ENCODE measurements around the gene RBM44.

RBM44 gene

DNA sequence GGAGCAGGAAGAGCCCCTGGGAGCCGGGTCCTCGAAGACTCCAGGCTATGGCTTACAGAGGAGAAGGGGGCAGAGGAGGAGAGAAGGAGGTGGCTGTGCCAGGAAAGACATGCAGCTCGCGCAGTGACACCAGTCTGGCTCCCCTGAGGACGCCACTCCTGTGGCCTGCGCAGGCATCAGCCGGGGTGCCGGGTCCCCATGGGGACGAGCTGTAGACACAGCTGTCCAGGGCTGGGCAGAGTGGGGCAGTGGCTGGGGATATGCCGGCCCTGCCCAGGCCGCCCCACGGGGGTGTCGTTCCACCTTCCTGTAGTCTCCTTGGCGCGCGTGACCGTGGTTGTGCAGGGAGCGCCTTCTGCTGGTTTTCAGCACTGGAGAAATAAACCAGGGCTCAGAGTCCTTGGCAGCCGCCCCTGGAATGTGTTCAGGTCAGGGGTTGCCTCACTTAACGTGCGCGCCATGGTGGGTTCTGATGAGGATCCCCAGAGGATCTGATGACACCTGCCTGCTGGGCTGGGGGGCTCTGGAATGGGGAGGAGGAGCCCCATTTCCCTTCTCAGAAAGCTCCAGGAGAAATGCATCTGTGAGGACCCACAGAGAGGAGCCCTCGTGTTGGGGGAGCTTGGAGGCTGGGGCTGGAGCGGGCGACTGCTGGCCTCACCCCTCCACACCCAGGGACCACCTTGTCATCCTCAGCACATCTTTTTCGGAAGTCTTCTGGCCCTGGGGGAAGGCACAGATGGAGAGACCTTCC, 87.5 kb downstream of the RBM44 start:
- Histone ChIP-seq H3K4me3 (ENCODE audit: insufficient read depth, low read depth, low read length) (no peak overlapping the region), H3K4me1 (ENCODE audit: control insufficient read depth, insufficient read depth, low read length) (no peaks in the 10 kb centered on the region), H3K27me3 (ENCODE audit: control insufficient read depth, insufficient read depth, low read length, poor library complexity, severe bottlenecking) (no peaks in the 10 kb centered on the region), H3K27ac (ENCODE audit: insufficient read depth, low read depth, low read length, poor library complexity, severe bottlenecking) (no peak overlapping the region), H3K9me3 (ENCODE audit: control insufficient read depth, low read length) (no peaks in the 10 kb centered on the region), H3K36me3 (ENCODE audit: control insufficient read depth, insufficient read depth, low read length) (no peaks in the 10 kb centered on the region)
- 92 to 95% methylated on average over 26 of the region's 26 CpGs for WGBS, 2 experiments

DNA sequence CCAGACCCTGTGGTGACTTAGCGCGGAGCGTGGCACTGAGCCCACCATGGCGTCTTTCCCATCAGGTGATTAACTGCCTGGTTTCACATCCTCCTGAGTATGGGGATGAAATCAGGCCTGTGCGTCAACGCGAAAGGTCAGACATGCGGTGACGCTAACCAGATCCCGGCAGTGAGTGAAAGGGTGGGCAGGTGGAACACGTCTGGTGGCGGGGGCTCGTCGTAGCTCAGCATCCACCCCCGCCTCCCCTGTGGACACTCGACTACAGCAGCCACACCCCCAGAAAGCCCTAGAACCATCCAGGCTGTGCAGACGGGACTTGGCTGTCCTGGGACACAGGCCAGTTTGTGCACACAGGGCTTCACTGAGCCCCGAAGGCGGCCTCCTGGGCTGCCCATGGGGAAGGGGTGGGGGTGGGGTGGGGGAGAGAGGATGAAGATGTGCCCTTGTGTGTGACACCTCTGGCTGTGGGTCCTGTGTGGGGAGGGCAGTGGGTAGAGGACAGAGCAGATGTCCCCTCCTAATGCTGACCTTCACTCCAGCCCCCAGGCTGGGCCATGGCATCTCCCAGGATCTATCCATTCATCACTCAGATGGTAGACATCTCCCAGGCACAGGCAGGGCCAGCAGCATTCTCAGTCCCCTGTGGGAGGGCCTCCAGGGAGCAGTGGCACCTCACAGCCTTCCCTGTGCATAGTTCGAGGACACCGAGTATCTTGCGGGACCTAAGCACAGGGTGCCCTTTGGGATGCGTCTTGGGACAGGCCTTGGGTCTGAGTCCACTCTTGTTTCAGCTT, 88.3 kb downstream of the RBM44 start:
- Histone ChIP-seq H3K4me1 (ENCODE audit: control insufficient read depth, insufficient read depth, low read length) (no peaks in the 10 kb centered on the region), H3K36me3 (ENCODE audit: control insufficient read depth, insufficient read depth, low read length) (no peaks in the 10 kb centered on the region), H3K27ac (ENCODE audit: insufficient read depth, low read depth, low read length, poor library complexity, severe bottlenecking) (no peak overlapping the region), H3K27me3 (ENCODE audit: control insufficient read depth, insufficient read depth, low read length, poor library complexity, severe bottlenecking) (no peaks in the 10 kb centered on the region), H3K4me3 (ENCODE audit: insufficient read depth, low read depth, low read length) (no peak overlapping the region), H3K9me3 (ENCODE audit: control insufficient read depth, low read length) (no peaks in the 10 kb centered on the region)
- 95 to 96% methylated on average over 23 of the region's 23 CpGs for WGBS, 2 experiments

DNA sequence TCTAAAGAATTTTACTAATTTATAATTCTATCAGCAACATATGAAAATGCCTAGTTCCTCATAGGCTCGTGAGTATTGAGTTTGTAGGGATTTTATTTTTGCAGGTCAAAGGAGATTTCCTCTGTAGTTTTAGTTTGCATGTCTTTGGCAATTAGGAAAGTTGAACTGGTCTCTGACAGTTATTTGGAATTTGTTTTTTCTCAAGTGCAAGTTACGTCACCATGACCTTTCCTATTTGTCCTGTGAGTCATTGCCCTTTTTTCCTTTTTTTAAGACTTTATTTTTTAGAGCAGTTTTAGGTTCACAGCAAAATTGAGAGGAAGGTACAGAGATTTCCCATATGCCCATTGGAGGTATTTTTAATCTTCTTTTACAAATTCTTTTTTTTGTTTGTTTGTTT, 89.8 kb downstream of the RBM44 start:
- no peaks in the 10 kb centered on the region for H3K4me1 ChIP-seq (ENCODE audit: control insufficient read depth, insufficient read depth, low read length)
- H3K27ac ChIP-seq (ENCODE audit: insufficient read depth, low read depth, low read length, poor library complexity, severe bottlenecking): no peak overlapping the region
- WGBS, 2 experiments: 88 to 95% methylated on average over 2 of the region's 2 CpGs
- H3K27me3 ChIP-seq (ENCODE audit: control insufficient read depth, insufficient read depth, low read length, poor library complexity, severe bottlenecking): no peaks in the 10 kb centered on the region
- H3K36me3 ChIP-seq (ENCODE audit: control insufficient read depth, insufficient read depth, low read length): no peaks in the 10 kb centered on the region
- H3K4me3 ChIP-seq (ENCODE audit: insufficient read depth, low read depth, low read length): no peak overlapping the region
- H3K9me3 ChIP-seq (ENCODE audit: control insufficient read depth, low read length): no peaks in the 10 kb centered on the region

DNA sequence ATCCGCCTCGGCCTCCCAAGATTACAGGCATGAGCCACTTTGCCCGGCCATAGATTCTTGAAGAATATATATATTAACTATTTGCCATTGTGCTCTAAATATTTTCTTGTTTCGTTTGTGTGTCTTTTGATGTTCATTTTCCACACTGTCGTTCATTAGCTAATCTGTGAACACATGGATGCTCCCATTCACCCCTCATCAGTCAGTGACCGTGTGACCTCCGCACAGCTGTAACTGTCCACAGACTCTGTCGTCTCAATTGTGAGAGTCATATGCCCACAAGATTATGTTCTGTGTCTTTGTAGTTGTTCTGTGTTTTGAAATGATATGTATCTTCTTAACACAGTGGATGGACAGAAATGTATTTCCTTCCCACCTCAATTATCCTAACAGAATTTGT, 90.4 kb downstream of the RBM44 start:
- H3K36me3 ChIP-seq (ENCODE audit: control insufficient read depth, insufficient read depth, low read length): no peaks in the 10 kb centered on the region
- WGBS, 2 experiments: 93% methylated on average over 7 to 8 of the region's 8 CpGs

DNA sequence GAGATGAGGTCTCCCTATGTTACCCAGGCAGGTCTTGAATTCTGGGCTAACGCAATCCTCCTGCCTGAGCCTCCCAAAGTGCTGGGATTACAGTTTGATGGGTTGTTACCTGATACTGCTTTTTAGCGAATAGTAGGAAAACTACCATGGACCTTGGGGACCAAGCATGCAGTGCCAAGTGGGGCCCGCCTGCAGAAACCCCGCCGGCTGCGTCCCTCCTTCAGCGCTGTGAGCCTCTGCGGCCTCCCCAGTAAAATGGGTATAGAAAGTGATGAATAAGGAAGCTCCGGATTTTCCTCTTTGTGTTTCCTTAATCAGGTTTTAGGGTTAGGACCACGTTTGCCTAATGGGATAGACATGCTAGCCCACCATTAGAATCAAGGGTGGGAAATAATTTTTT, 91.2 kb downstream of the RBM44 start:
- Histone ChIP-seq H3K4me3 (ENCODE audit: insufficient read depth, low read depth, low read length) (no peak overlapping the region), H3K27ac (ENCODE audit: insufficient read depth, low read depth, low read length, poor library complexity, severe bottlenecking) (no peak overlapping the region), H3K9me3 (ENCODE audit: control insufficient read depth, low read length) (no peaks in the 10 kb centered on the region), H3K36me3 (ENCODE audit: control insufficient read depth, insufficient read depth, low read length) (no peaks in the 10 kb centered on the region), H3K27me3 (ENCODE audit: control insufficient read depth, insufficient read depth, low read length, poor library complexity, severe bottlenecking) (no peaks in the 10 kb centered on the region), H3K4me1 (ENCODE audit: control insufficient read depth, insufficient read depth, low read length) (no peaks in the 10 kb centered on the region)
- 96 to 97% methylated on average over 10 of the region's 10 CpGs for WGBS, 2 experiments

More for the DNA sequence above, 90.4 kb downstream of the RBM44 start:
- H3K27ac ChIP-seq (ENCODE audit: insufficient read depth, low read depth, low read length, poor library complexity, severe bottlenecking): no peak overlapping the region
- H3K4me3 ChIP-seq (ENCODE audit: insufficient read depth, low read depth, low read length): no peak overlapping the region
- no peaks in the 10 kb centered on the region for H3K4me1 ChIP-seq (ENCODE audit: control insufficient read depth, insufficient read depth, low read length)
- no peaks in the 10 kb centered on the region for H3K9me3 ChIP-seq (ENCODE audit: control insufficient read depth, low read length)
- no peaks in the 10 kb centered on the region for H3K27me3 ChIP-seq (ENCODE audit: control insufficient read depth, insufficient read depth, low read length, poor library complexity, severe bottlenecking)
